HepG2 (cell line): ENCODE results near the gene RPP25L. TPM values are rescaled to one million over a fixed set of nuclear protein-coding genes. Genes with fewer than 3 reads are reported as not detected.

Source experiments
- ATAC-seq: fragments of 200-7000 bp; cut with Tn5 transposase; 3 replicates; pipeline ENCODE4 v1.9.1; 2020; ENCODE audit warnings: mild to moderate bottlenecking, moderate library complexity
- BruUV-seq: library from RNA; stranded (reverse); fragments of 400-500 nt; replicated peaks from 2 replicates; lab custom pipeline; 2021; lab: Mats Ljungman, UMichigan
- CTCF ChIA-PET: fragments of 300-600 bp; formaldehyde crosslinking; extraction: SDS; loops from one replicate; lab custom pipeline; 2021; ENCODE audit warnings: low total read pairs, inconsistent platforms, low intra/inter-chr PET ratio; lab: Yijun Ruan, JAX
- POLR2A ChIA-PET: fragments of 350-600 bp; sonication (Branson Sonifier 250); formaldehyde crosslinking; loops from one replicate; lab custom pipeline; 2020; ENCODE audit warnings: antibody characterized with exemption, inconsistent platforms; lab: Yijun Ruan, JAX
- DNase-seq: peaks from one replicate; pipeline ENCODE4 v3.0.0-alpha.2; 2015; ENCODE audit warnings: low spot score
- FAIRE-seq: peaks from 3 replicates; lab custom pipeline; 2011; peaks lifted over from hg19 to GRCh38; lab: Jason Lieb, UNC
- H2AFZ ChIP-seq: one replicate; pipeline ENCODE4 v1.6.1; 2011; ENCODE audit warnings: low read length, inconsistent platforms
- H3K27ac ChIP-seq: fragments of 300-600 bp; 3 replicates; pipeline ENCODE4 v1.8.0; 2011; ENCODE audit warnings: mixed run types, mild to moderate bottlenecking, mixed read lengths, low read length, inconsistent platforms; ENCODE audit not compliant: insufficient read depth; ENCODE audit errors: extremely low read length
- H3K27me3 ChIP-seq, 2 experiments: fragments of 200-600 bp in 1 of 2; 2 replicates in 1 of 2; 3 replicates in 1 of 2; pipeline versions ENCODE4 v1.6.0 to v1.8.0; 2011; ENCODE audit warnings: low read length in 2 of 2, mild to moderate bottlenecking in 2 of 2, moderate library complexity in 2 of 2, inconsistent platforms in 1 of 2; ENCODE audit not compliant: insufficient read depth in 2 of 2, control insufficient read depth in 1 of 2
- H3K36me3 ChIP-seq, 2 experiments: fragments of 200-600 bp in 1 of 2; replicated peaks in 1 of 2; 2 replicates in 1 of 2; 3 replicates in 1 of 2; pipeline versions ENCODE4 v1.5.1 to v1.8.0; 2011; ENCODE audit warnings: low read length in 2 of 2, inconsistent platforms in 1 of 2; ENCODE audit not compliant: insufficient read depth in 2 of 2, control insufficient read depth in 1 of 2
- H3K4me1 ChIP-seq: 2 replicates; pipeline ENCODE4 v1.5.1; 2012; ENCODE audit warnings: low read length, inconsistent platforms; ENCODE audit not compliant: insufficient read depth
- H3K4me2 ChIP-seq: 2 replicates; pipeline ENCODE4 v1.6.0; 2011; ENCODE audit warnings: low read depth, low read length, inconsistent platforms
- H3K4me3 ChIP-seq, 3 experiments: fragments of 200-600 bp in 1 of 3; sonication (generic), shearing (Covaris generic) in 1 of 3; replicated peaks in 1 of 3; 2 replicates each; pipeline ENCODE4 v1.5.1; 2011 to 2016; ENCODE audit warnings: low read length in 3 of 3, inconsistent platforms in 2 of 3, low read depth in 2 of 3, mild to moderate bottlenecking in 2 of 3, control low read depth in 1 of 3, mixed read lengths in 1 of 3; ENCODE audit not compliant: insufficient read depth in 1 of 3
- H3K79me2 ChIP-seq: one replicate; pipeline ENCODE4 v1.6.1; 2011; ENCODE audit warnings: low read length, inconsistent platforms; ENCODE audit not compliant: insufficient read depth
- H3K9ac ChIP-seq: 2 replicates; pipeline ENCODE4 v1.6.0; 2011; ENCODE audit warnings: mild to moderate bottlenecking, low read depth, low read length, inconsistent platforms; ENCODE audit not compliant: insufficient read depth
- H3K9me3 ChIP-seq: 2 replicates; pipeline ENCODE4 v1.5.1; 2012; ENCODE audit warnings: mild to moderate bottlenecking, low read length
- H4K20me1 ChIP-seq: 2 replicates; pipeline ENCODE4 v1.6.0; 2011; ENCODE audit warnings: inconsistent platforms, mild to moderate bottlenecking, low read length, moderate library complexity; ENCODE audit not compliant: insufficient read depth
- ATF3 ChIP-seq: sonication (generic); formaldehyde crosslinking; IDR thresholded peaks from 2 replicates; pipeline ENCODE4 v1.4.0; 2020; ENCODE audit warnings: missing genetic modification reagents
- FOSL2 ChIP-seq: sonication (generic); formaldehyde crosslinking; IDR thresholded peaks from 2 replicates; pipeline ENCODE4 v1.4.0; 2020; ENCODE audit warnings: missing genetic modification reagents
- JUN ChIP-seq: sonication (generic); formaldehyde crosslinking; IDR thresholded peaks from 2 replicates; pipeline ENCODE4 v1.4.0; 2020; ENCODE audit warnings: mild to moderate bottlenecking, missing genetic modification reagents
- KLF16 ChIP-seq, 2 experiments: sonication (generic) in 1 of 2; formaldehyde crosslinking in 1 of 2; IDR thresholded peaks; 2 replicates each; pipeline versions ENCODE4 v1.6.1 to v1.8.0; 2016 to 2023; ENCODE audit warnings: missing genetic modification reagents in 2 of 2, missing compliant biosample characterization in 1 of 2
- NKX3-1 ChIP-seq: sonication (generic); formaldehyde crosslinking; IDR thresholded peaks from 2 replicates; pipeline ENCODE4 v1.5.0; 2020; ENCODE audit warnings: missing genetic modification reagents
- SRSF9 ChIP-seq: fragments of 200-400 bp; formaldehyde crosslinking; IDR thresholded peaks from 2 replicates; pipeline ENCODE4 v1.6.1; 2018; ENCODE audit warnings: borderline replicate concordance, mild to moderate bottlenecking, low read depth, low read length; ENCODE audit not compliant: insufficient read depth, poor library complexity, severe bottlenecking
- ZBTB7A ChIP-seq: sonication (generic); formaldehyde crosslinking; IDR thresholded peaks from 2 replicates; pipeline ENCODE4 v1.8.0; 2022; ENCODE audit warnings: mild to moderate bottlenecking, missing genetic modification reagents
- ZFP37 ChIP-seq: sonication (generic); formaldehyde crosslinking; IDR thresholded peaks from 2 replicates; pipeline ENCODE4 v1.4.0; 2020; ENCODE audit warnings: missing genetic modification reagents, borderline replicate concordance
- ZNF101 ChIP-seq: sonication (generic); formaldehyde crosslinking; IDR thresholded peaks from 2 replicates; pipeline ENCODE4 v1.4.0; 2020; ENCODE audit warnings: mild to moderate bottlenecking, low read depth, missing genetic modification reagents, borderline replicate concordance
- ZNF234 ChIP-seq: sonication (generic); formaldehyde crosslinking; conservative IDR thresholded peaks from 2 replicates; pipeline ENCODE4 v1.5.1; 2020; ENCODE audit warnings: mild to moderate bottlenecking, missing genetic modification reagents
- ZNF879 ChIP-seq: sonication (generic); formaldehyde crosslinking; IDR thresholded peaks from 2 replicates; pipeline ENCODE4 v1.8.1; 2023; ENCODE audit warnings: missing genetic modification reagents
- WGBS: methylation state at CpG from one replicate; pipeline ENCODE4 v1.1.6; 2017; ENCODE audit warnings: low lambda C conversion rate; 5-methylcytosine and 5-hydroxymethylcytosine counted together
- in situ Hi-C: cut with HindIII; loops from 2 replicates; pipeline ENCODE4 v1.10.0; 2017; ENCODE audit warnings: low pct_unique_long_range_greater_than_20kb; ENCODE audit not compliant: extremely low pct_ligation_motif_present
- intact Hi-C: fragments of 100-400 bp; cut with micrococcal nuclease; formaldehyde crosslinking; loops from one replicate; pipeline ENCODE4 v1.10.0; 2022; ENCODE audit not compliant: unreplicated experiment
- polyA plus RNA-seq, 8 experiments: library from polyadenylated mRNA; depleted of rRNA in 3 of 8; stranded (reverse) in 7 of 8; unstranded in 1 of 8; fragments of >200 nt; fragmentation: Illumina TruSeq in 4 of 8; extraction: Trizol in 4 of 8; gene quantifications; 2 replicates each; pipeline versions ENCODE4 v1.2.1 to v1.2.3, GENCODE V29; 2011 to 2016; ENCODE audit warnings: low read depth in 4 of 8, missing spikeins in 1 of 8, mixed read lengths in 1 of 8; ENCODE audit not compliant: insufficient read depth in 1 of 8
- total RNA-seq, 5 experiments: library from RNA; depleted of rRNA; stranded (reverse); fragments of >200 nt; fragmentation: Illumina TruSeq; extraction: Trizol; gene quantifications; 2 replicates each; pipeline ENCODE4 v1.2.3, GENCODE V29; 2016; ENCODE audit warnings: low read depth in 1 of 5

The RPP25L gene
- total and polyA plus RNA-seq, 2 of the 13 experiments (the other 11 are each of a cell fraction or from before 2014, with no cell fraction given), result 24.5 to 27.3 TPM

GRCh38 chr9:34606905-34607304, 5.0 kb downstream of the RPP25L start:
- H3K4me1 ChIP-seq, result peaks cover 27% of the 10 kb centered on the region
- peaks cover 6% of the 10 kb centered on the region for H3K79me2 ChIP-seq
- CTCF ChIA-PET, result no interaction called here
- peak; percentile 48 for ATAC-seq
- intact Hi-C loops, result no loop called here
- BruUV-seq, result no TSS peak
- H3K36me3 ChIP-seq, result no peaks in the 10 kb centered on the region
- no peaks in the 10 kb centered on the region for H3K27me3 ChIP-seq
- DNase-seq, result peak; percentile 29
- in situ Hi-C loops, result no loop called here
- H3K9me3 ChIP-seq, result no peaks in the 10 kb centered on the region
- no peak overlapping the region for H3K9ac ChIP-seq
- H4K20me1 ChIP-seq, result no peaks in the 10 kb centered on the region; the same call in 1 of the 2 replicates
- TF ChIP-seq KLF16 (CRISPR knock-in tag; IDR thresholded peaks at IDR 0.05), result 0 out of 4 replicates have a peak, but pooled peaks of 1 of the 2 experiments have one; percentile 16
- peak; percentile 64; the same call in 1 of the 2 replicates for TF ChIP-seq JUN (CRISPR knock-in tag)
- TF ChIP-seq FOSL2, result peak; percentile 48
- TF ChIP-seq ATF3 (CRISPR knock-in tag), result peak; percentile 71
- TF ChIP-seq ZNF879, result no peak
- no peak for TF ChIP-seq ZNF101 (CRISPR knock-in tag)
- 11% methylated on average over 3 of the region's 3 CpGs for WGBS
- H2AFZ ChIP-seq, result no peak overlapping the region
- no peak for FAIRE-seq
- no peak overlapping the region for H3K27ac ChIP-seq
- H3K4me2 ChIP-seq, result no peak overlapping the region; the same call in 1 of the 2 replicates
- POLR2A ChIA-PET, result interaction anchor here (0.6 to 1.5 kb wide), 4 partner anchors 26 to 39 kb away, joined by 3 to 5 read pairs (median 4); partner anchors contain the start of genes GALT and SIGMAR1
- no peak overlapping the region for H3K4me3 ChIP-seq

- no peak overlapping the region for H2AFZ ChIP-seq
- no peak overlapping the region for H3K4me3 ChIP-seq
- peaks cover 24% of the 10 kb centered on the region for H3K4me1 ChIP-seq
- no peaks in the 10 kb centered on the region; the same call in 1 of the 2 replicates for H4K20me1 ChIP-seq
- TF ChIP-seq SRSF9, result no peak
- no peak for TF ChIP-seq ZNF234 (CRISPR knock-in tag)
- TF ChIP-seq NKX3-1, result no peak
- TF ChIP-seq ZFP37 (CRISPR knock-in tag), result no peak
- TF ChIP-seq ZBTB7A (CRISPR knock-in tag), result no peak
- no peaks in the 10 kb centered on the region for H3K36me3 ChIP-seq
- no peaks in the 10 kb centered on the region for H3K9me3 ChIP-seq
- in situ Hi-C loops, result no loop called here
- ChIA-PET POLR2A (interaction anchor here (1.3 to 1.5 kb wide), 2 partner anchors 32 to 40 kb away, joined by 5 read pairs; partner anchors contain the start of genes GALT and SIGMAR1), CTCF (no interaction called here)
- peaks cover under 1% of the 10 kb centered on the region for H3K79me2 ChIP-seq
- no peaks in the 10 kb centered on the region for H3K27me3 ChIP-seq
- no TSS peak for BruUV-seq
- H3K9ac ChIP-seq, result no peak overlapping the region
- no peak overlapping the region for H3K4me2 ChIP-seq
- intact Hi-C loops, result no loop called here
- ATAC-seq (no peak), DNase-seq (no peak), FAIRE-seq (no peak)
- H3K27ac ChIP-seq, result no peak overlapping the region
Observed at GRCh38 chr9:34606190-34606589, 5.7 kb downstream of the RPP25L start.
